Measurements from ENCODE around the gene SERPINA5. TPM values are rescaled to one million over a fixed set of nuclear protein-coding genes. Genes with fewer than 3 reads are reported as not detected.
"Not testable (repeated sequence)": the region's sequence is repeated elsewhere in the genome, so short reads cannot be mapped to it uniquely, and the experiment has no call there.

The SERPINA5 gene
- total RNA-seq, 4 donors from 2014 or later, result 0.38 to 4.1 (median 1.9) TPM

DNA sequence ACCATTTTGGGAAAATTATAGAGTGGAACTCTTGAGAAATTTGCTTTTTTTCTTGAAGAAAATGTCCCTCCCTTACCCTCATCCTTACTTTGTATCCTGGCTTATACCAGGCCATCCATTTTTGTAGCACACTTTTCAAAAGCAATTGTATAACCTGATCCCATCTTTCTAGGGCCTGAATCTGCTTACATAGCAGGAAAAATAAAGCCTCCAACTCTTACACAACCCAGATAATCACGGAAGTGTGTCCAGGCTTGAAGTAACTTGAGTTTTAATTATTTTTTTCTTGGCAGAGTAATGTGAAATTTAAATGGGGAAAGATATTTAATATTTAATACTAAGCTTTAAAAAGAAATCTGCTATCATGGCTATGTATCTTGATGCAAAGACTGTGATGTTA lies 53.9 kb downstream of the SERPINA5 start:
- TF ChIP-seq, protein P1, sequence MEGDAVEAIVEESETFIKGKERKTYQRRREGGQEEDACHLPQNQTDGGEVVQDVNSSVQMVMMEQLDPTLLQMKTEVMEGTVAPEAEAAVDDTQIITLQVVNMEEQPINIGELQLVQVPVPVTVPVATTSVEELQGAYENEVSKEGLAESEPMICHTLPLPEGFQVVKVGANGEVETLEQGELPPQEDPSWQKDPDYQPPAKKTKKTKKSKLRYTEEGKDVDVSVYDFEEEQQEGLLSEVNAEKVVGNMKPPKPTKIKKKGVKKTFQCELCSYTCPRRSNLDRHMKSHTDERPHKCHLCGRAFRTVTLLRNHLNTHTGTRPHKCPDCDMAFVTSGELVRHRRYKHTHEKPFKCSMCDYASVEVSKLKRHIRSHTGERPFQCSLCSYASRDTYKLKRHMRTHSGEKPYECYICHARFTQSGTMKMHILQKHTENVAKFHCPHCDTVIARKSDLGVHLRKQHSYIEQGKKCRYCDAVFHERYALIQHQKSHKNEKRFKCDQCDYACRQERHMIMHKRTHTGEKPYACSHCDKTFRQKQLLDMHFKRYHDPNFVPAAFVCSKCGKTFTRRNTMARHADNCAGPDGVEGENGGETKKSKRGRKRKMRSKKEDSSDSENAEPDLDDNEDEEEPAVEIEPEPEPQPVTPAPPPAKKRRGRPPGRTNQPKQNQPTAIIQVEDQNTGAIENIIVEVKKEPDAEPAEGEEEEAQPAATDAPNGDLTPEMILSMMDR (IDR thresholded peaks at IDR 0.05), result no peak
- no peak for TF ChIP-seq POLR2A (IDR thresholded peaks at IDR 0.05)
- 29 to 37% methylated on average over 1 of the region's 1 CpG for WGBS, 2 donors
- H3K4me3 ChIP-seq (ENCODE audit: low read depth, poor library complexity, severe bottlenecking), result no peak overlapping the region
- no peak for DNase-seq (ENCODE audit: low spot score in 2 of 2)
- intact Hi-C loops (cut with DNase I; ENCODE audit: low total_unique reads), result no loop called here

DNA sequence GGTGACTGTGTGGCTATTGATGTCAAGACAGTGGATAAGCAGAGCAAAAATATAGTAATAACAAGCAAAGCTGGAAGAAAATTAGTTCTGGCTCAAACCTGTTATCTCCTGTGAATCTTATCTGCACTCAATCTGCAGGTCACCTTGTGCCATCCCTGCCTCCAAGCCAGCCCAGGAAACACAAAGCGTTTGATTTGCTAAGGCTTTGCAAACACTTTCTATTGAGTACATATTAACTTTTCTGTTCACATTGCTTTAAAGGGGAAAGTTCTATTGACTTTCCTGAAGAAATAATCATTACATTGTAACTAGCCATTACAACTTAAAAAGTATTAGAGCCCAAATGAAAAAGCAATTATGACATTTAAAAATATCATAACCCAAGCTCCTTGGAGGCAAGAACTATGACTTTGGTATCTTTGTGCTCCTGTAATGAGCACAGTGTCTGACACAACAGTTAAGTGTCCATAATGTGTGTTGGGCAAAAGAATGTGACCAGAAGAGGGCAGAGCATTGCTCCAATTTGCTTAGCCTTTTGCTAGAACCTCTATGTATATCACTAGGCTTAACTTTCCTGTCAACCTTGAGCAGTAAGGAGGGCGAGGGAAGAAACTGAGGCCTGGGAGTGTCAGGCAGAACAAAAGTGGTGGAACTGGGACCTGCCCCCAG lies 55.7 kb downstream of the SERPINA5 start:
- peak in 1 of 2 donors; percentile 15 for DNase-seq (ENCODE audit: low spot score in 2 of 2)
- 64% methylated on average over 2 of the region's 2 CpGs for WGBS, 2 donors
- TF ChIP-seq, protein P1 (IDR thresholded peaks at IDR 0.05), result no peak
- no peak for TF ChIP-seq POLR2A (IDR thresholded peaks at IDR 0.05)
- intact Hi-C loops (cut with DNase I; ENCODE audit: low total_unique reads), result no loop called here
- H3K4me3 ChIP-seq (ENCODE audit: low read depth, poor library complexity, severe bottlenecking), result no peak overlapping the region

DNA sequence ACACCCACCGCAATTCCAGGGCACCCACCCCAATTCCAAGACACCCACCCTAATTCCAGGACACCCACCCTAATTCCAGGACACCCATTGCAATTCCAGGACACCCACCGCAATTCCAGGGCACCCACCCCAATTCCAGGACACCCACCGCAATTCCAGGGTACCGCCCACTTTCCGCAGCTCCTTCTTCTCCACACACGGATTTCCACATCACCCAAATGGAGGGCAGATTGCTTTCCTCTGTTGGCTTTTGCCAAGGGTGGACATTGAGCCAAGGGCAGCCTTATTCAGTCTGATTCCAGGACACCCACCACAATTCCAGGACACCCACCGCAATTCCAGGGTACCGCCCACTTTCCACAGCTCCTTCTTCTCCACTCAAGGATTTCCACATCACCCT lies 56.6 kb downstream of the SERPINA5 start:
- H3K4me3 ChIP-seq (ENCODE audit: low read depth, poor library complexity, severe bottlenecking); intact Hi-C loops (cut with DNase I; ENCODE audit: low total_unique reads): not testable (repeated sequence)
- peak in 1 of 2 donors; percentile 62 for DNase-seq (ENCODE audit: low spot score in 2 of 2)
- 80 to 86% methylated on average over 8 of the region's 8 CpGs for WGBS, 2 donors

DNA sequence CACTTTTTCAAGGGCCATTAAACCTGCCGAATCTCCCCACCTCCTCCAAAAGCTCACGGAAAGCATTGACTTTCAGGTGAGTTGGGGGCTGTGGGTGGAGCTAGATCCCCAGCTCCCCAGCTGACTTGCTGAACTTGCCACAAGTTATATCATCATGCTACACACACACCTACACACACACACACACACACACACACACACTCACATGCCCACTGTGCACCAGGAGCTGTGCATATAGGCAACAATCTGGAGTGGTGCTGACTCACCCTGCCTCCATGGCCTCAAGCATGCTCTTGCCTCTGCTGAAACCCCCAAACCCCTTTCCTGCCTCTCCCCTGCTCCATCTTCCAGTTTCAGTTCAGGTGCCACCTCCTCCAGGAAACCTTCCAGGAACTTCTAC lies 57.1 kb downstream of the SERPINA5 start:
- no peak for TF ChIP-seq POLR2A (IDR thresholded peaks at IDR 0.05)
- TF ChIP-seq, protein P1 (IDR thresholded peaks at IDR 0.05), result no peak
- WGBS, 2 donors, result 56 to 74% methylated on average over 2 of the region's 2 CpGs

DNA sequence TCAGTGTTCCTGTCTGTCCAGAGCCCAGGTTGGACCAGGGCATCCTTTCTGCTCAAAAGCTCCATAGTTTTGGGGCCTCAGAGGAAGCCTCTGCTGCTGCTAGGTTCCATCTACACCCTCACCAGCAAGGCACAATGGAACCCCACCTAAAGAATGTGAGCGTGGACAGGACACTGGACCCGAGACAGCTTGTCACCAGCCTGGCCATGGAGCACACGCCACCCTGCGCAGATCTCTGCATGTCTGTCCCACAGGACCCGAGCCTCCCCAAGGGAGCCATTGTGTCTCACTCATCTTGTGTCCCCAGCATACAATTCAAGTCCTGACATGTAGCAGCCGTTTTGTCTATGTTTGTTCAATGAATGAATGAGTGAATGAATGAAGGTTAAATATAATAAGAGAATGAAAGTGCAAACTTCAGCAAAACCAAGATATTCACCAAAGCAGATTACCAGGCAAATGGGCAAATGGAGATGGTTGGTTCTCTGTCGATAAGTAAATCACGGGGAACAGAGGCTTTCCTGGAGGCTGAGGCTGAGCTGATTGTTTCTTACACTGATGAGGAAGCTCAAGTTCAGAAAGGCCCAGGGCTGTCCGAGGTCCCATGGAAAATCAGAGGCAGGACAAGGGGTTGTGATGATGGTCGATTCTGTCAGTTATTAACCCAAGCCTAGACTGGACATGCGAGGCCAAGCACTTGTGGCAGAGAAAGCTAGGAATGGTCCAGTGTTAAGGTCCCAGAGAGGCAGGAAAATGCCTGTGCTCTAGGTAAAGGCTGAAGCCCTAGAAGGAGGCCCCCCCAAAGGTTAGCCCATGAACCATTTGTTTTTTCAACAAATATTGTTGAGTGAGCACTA lies 58.0 kb downstream of the SERPINA5 start:
- peak in 1 of 2 donors; percentile 39 for DNase-seq (ENCODE audit: low spot score in 2 of 2)
- intact Hi-C loops (cut with DNase I; ENCODE audit: low total_unique reads), result no loop called here
- no peak overlapping the region for H3K4me3 ChIP-seq (ENCODE audit: low read depth, poor library complexity, severe bottlenecking)
- TF ChIP-seq, protein P1 (IDR thresholded peaks at IDR 0.05), result no peak
- no peak for TF ChIP-seq POLR2A (IDR thresholded peaks at IDR 0.05)
- 83 to 85% methylated on average over 11 of the region's 11 CpGs for WGBS, 2 donors

More for the DNA sequence above, 57.1 kb downstream of the SERPINA5 start:
- no peak overlapping the region for H3K4me3 ChIP-seq (ENCODE audit: low read depth, poor library complexity, severe bottlenecking)
- peak in 1 of 2 donors; percentile 29 for DNase-seq (ENCODE audit: low spot score in 2 of 2)
- intact Hi-C loops (cut with DNase I; ENCODE audit: low total_unique reads), result no loop called here

Data from lower leg skin (tissue), 4 donors.